ENCODE results near the gene FBXO15. TPM values are rescaled to one million over a fixed set of nuclear protein-coding genes. Genes with fewer than 3 reads are reported as not detected.

FBXO15 gene
- total and polyA plus RNA-seq, 2 of the 8 experiments (the other 6 are each of a cell fraction or from before 2014, with no cell fraction given), result 0.84 to 0.85 TPM

GRCh38 chr18:74081966-74082741, 65.5 kb downstream of the FBXO15 start (continued):
- TF ChIP-seq ATF2 (IDR thresholded peaks at IDR 0.05; ENCODE audit: low read length) (no peak), ZNF274 (IDR thresholded peaks at IDR 0.05; ENCODE audit: borderline replicate concordance, extremely low read depth, low read length) (no peak), SIRT6 (IDR thresholded peaks at IDR 0.05; ENCODE audit: low read length) (no peak), JUND (IDR thresholded peaks at IDR 0.05; ENCODE audit: low read length) (no peak), SP4 (IDR thresholded peaks at IDR 0.05; ENCODE audit: low read length) (no peak), GTF2F1 (IDR thresholded peaks at IDR 0.05; ENCODE audit: borderline replicate concordance, low read depth, low read length) (no peak), CHD1 (IDR thresholded peaks at IDR 0.05; ENCODE audit: low read depth, low read length) (no peak), ASH2L (IDR thresholded peaks at IDR 0.05; ENCODE audit: low read length) (no peak), CTCF (IDR thresholded peaks at IDR 0.05; ENCODE audit: control extremely low read depth in 1 of 3, insufficient read depth in 1 of 3, low read depth in 1 of 3, low read length in 3 of 3) (peak; percentile 94 to 98 (median 96))
